Endothelial cell of umbilical vein (primary cell): ENCODE results near the gene CUL2. TPM values are rescaled to one million over a fixed set of nuclear protein-coding genes. Genes with fewer than 3 reads are reported as not detected.

Source experiments
- BruUV-seq: library from RNA; stranded (reverse); fragments of 400-500 nt; replicated peaks from 2 replicates; lab custom pipeline; 2021; lab: Mats Ljungman, UMichigan
- CTCF ChIA-PET: fragments of 300-600, 350-600 bp; sonication (Branson Sonifier 250); formaldehyde crosslinking; loops from one replicate; lab custom pipeline; 2021; ENCODE audit warnings: antibody characterized with exemption, inconsistent platforms; lab: Charles Lee
- POLR2A ChIA-PET: fragments of 300-600, 350-600 bp; sonication (Branson Sonifier 250); formaldehyde crosslinking; loops from one replicate; lab custom pipeline; 2021; ENCODE audit warnings: antibody characterized with exemption, inconsistent platforms; lab: Charles Lee
- DNase-seq: peaks from one replicate; pipeline ENCODE4 v3.0.0-alpha.2; 2011; ENCODE audit warnings: low read depth, low spot score
- FAIRE-seq: peaks from 2 replicates; lab custom pipeline; 2011; peaks lifted over from hg19 to GRCh38; lab: Jason Lieb, UNC
- H2AFZ ChIP-seq: 2 replicates; pipeline ENCODE4 v1.6.0; 2012; ENCODE audit warnings: low read depth, low read length, control low read depth, inconsistent platforms
- H3K27ac ChIP-seq: 2 replicates; pipeline ENCODE4 v1.5.1; 2011; ENCODE audit warnings: low read depth, mild to moderate bottlenecking, control low read depth, low read length, moderate library complexity; ENCODE audit not compliant: insufficient read depth
- H3K27me3 ChIP-seq, 2 experiments: 2 replicates each; pipeline versions ENCODE4 v1.6.0 to v1.6.1; 2011; ENCODE audit warnings: low read length in 2 of 2, mixed read lengths in 1 of 2; ENCODE audit not compliant: control insufficient read depth in 2 of 2, insufficient read depth in 2 of 2
- H3K36me3 ChIP-seq, 2 experiments: 2 replicates in 1 of 2; 3 replicates in 1 of 2; pipeline ENCODE4 v1.5.1; 2011; ENCODE audit warnings: low read length in 2 of 2, mild to moderate bottlenecking in 1 of 2, moderate library complexity in 1 of 2; ENCODE audit not compliant: control insufficient read depth in 2 of 2, insufficient read depth in 2 of 2; ENCODE audit errors: extremely low read depth in 1 of 2
- H3K4me1 ChIP-seq: 3 replicates; pipeline ENCODE4 v1.5.1; 2011; ENCODE audit warnings: mild to moderate bottlenecking, low read length; ENCODE audit not compliant: control insufficient read depth, insufficient read depth; ENCODE audit errors: extremely low read depth
- H3K4me2 ChIP-seq: 2 replicates; pipeline ENCODE4 v1.6.1; 2011; ENCODE audit warnings: low read length, control low read depth, mixed read lengths; ENCODE audit not compliant: insufficient read depth
- H3K4me3 ChIP-seq, 3 experiments: fragments of 200-600 bp in 1 of 3; sonication (generic), shearing (Covaris generic) in 1 of 3; replicated peaks in 1 of 3; 2 replicates each; pipeline ENCODE4 v1.5.1; 2011 to 2016; ENCODE audit warnings: control low read depth in 3 of 3, low read length in 3 of 3, mild to moderate bottlenecking in 2 of 3, inconsistent platforms in 1 of 3, low read depth in 1 of 3, moderate library complexity in 1 of 3; ENCODE audit not compliant: insufficient read depth in 1 of 3
- H3K79me2 ChIP-seq: 2 replicates; pipeline ENCODE4 v1.6.0; 2012; ENCODE audit warnings: low read length, inconsistent platforms; ENCODE audit not compliant: control insufficient read depth, insufficient read depth
- H3K9ac ChIP-seq: replicated peaks from 2 replicates; pipeline ENCODE3; 2011; ENCODE audit warnings: low read length, control low read depth; ENCODE audit not compliant: insufficient read depth; ENCODE audit errors: extremely low read depth
- H3K9me1 ChIP-seq: replicated peaks from 3 replicates; pipeline ENCODE4 v1.6.0; 2011; ENCODE audit warnings: mild to moderate bottlenecking, low read length; ENCODE audit not compliant: control insufficient read depth, insufficient read depth; ENCODE audit errors: extremely low read depth
- H3K9me3 ChIP-seq: replicated peaks from 2 replicates; pipeline ENCODE4 v1.5.1; 2012; ENCODE audit warnings: low read length, inconsistent platforms; ENCODE audit not compliant: control insufficient read depth, insufficient read depth
- H4K20me1 ChIP-seq: replicated peaks from 2 replicates; pipeline ENCODE3; 2011; ENCODE audit warnings: mild to moderate bottlenecking, low read length; ENCODE audit not compliant: control insufficient read depth, insufficient read depth; ENCODE audit errors: extremely low read depth
- CTCF ChIP-seq, 2 donors: IDR thresholded peaks; 1 replicate in 1 of 2; 2 replicates in 1 of 2; pipeline ENCODE4 v1.5.1; 2011; ENCODE audit warnings: low read length in 2 of 2, mild to moderate bottlenecking in 2 of 2, moderate library complexity in 2 of 2, control low read depth in 1 of 2, inconsistent platforms in 1 of 2, low read depth in 1 of 2; ENCODE audit not compliant: insufficient read depth in 1 of 2; ENCODE audit errors: extremely low read depth in 1 of 2
- EZH2 ChIP-seq: IDR thresholded peaks from 2 replicates; pipeline ENCODE4 v1.6.1; 2012; ENCODE audit warnings: borderline replicate concordance, low read depth, mild to moderate bottlenecking, moderate library complexity, low read length, inconsistent platforms; ENCODE audit not compliant: severe bottlenecking
- FOS ChIP-seq: IDR thresholded peaks from 2 replicates; pipeline ENCODE4 v1.6.1; 2011; ENCODE audit warnings: mild to moderate bottlenecking, low read length, moderate library complexity, borderline replicate concordance; ENCODE audit not compliant: insufficient read depth
- GATA2 ChIP-seq: IDR thresholded peaks from 2 replicates; pipeline ENCODE4 v1.7.0; 2011; ENCODE audit warnings: low read depth, mild to moderate bottlenecking, moderate library complexity, mixed read lengths, low read length; ENCODE audit not compliant: insufficient read length, insufficient read depth
- JUN ChIP-seq: IDR thresholded peaks from 2 replicates; pipeline ENCODE4 v1.6.1; 2011; ENCODE audit warnings: borderline replicate concordance, low read depth; ENCODE audit not compliant: insufficient read length, insufficient read depth
- MYC ChIP-seq: IDR thresholded peaks from one replicate; pipeline ENCODE4 v1.6.1; 2011; ENCODE audit warnings: mild to moderate bottlenecking, low read depth, low read length
- POLR2A ChIP-seq: IDR thresholded peaks from 2 replicates; pipeline ENCODE4 v1.6.1; 2012; ENCODE audit warnings: low read depth, mild to moderate bottlenecking, control low read depth, low read length
- POLR2AphosphoS5 ChIP-seq: IDR thresholded peaks from 2 replicates; pipeline ENCODE4 v1.6.1; 2012; ENCODE audit warnings: low read depth, mild to moderate bottlenecking, control low read depth, low read length, moderate library complexity; ENCODE audit not compliant: insufficient read depth
- dilution Hi-C: fragments of 300-500 bp; cut with MboI; formaldehyde crosslinking; loops from one replicate; pipeline ENCODE4 v1.15.0; 2019; ENCODE audit warnings: low sequenced_read_pairs; ENCODE audit not compliant: extremely low pct_ligation_motif_present
- intact Hi-C: fragments of 100-400 bp; cut with micrococcal nuclease; formaldehyde crosslinking; loops from one replicate; pipeline ENCODE4 v1.10.0; 2022
- polyA plus RNA-seq, 4 experiments: library from polyadenylated mRNA; depleted of rRNA in 3 of 4; stranded (reverse) in 3 of 4; unstranded in 1 of 4; fragments of >200 nt; gene quantifications; 2 replicates each; pipeline versions ENCODE4 v1.2.1 to v1.2.3, GENCODE V29; 2011 to 2012; ENCODE audit warnings: missing spikeins in 1 of 4
- total RNA-seq: library from RNA; stranded (reverse); gene quantifications from 2 replicates; pipeline ENCODE4 v1.2.3, GENCODE V29; 2021
- TF ChIP-seq, protein P1 (sequence below): IDR thresholded peaks from 2 replicates; pipeline ENCODE4 v1.6.1; 2011; ENCODE audit not compliant: insufficient read depth, insufficient read length

The CUL2 gene
- total and polyA plus RNA-seq, 2 donors (not counting 3 experiments of a cell fraction or from before 2014, with no cell fraction given), result 11.6 to 45.3 TPM

DNA sequence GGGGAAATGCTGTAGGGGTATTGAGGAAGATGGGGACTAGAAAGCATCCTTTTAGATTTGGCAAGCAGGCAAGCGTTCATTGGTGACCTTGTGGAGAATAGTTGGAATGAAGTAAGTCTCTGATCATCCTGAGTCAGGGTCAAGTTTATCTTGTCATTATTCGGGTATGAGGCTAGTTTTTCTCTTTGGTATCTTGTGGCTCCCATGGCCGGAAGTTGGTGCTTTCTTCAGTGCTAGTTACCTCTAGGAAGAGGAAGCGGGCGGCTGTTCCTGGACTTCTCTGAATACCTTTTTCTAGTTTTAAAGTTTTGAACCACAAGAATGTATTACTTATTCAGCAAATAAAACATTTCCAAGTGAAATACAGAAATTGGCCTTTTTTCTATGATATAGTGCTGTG is 45.7 kb upstream of the CUL2 start:
- Histone ChIP-seq H2AFZ (no peak overlapping the region), H3K4me1 (no peaks in the 10 kb centered on the region), H3K79me2 (peaks cover 2% of the 10 kb centered on the region), H3K36me3 (no peaks in the 10 kb centered on the region), H3K4me2 (no peak overlapping the region), H3K4me3 (no peak overlapping the region), H3K27ac (no peak overlapping the region), H4K20me1 (no peaks in the 10 kb centered on the region), H3K9me3 (no peaks in the 10 kb centered on the region), H3K9me1 (no peaks in the 10 kb centered on the region), H3K27me3 (no peaks in the 10 kb centered on the region), H3K9ac (no peak overlapping the region)
- no peak for DNase-seq
- FAIRE-seq, result no peak
- TF ChIP-seq CTCF (IDR thresholded peaks at IDR 0.05; ENCODE audit: extremely low read depth in 1 of 2, insufficient read depth in 1 of 2, low read depth in 1 of 2, low read length in 2 of 2), result no peak
- no peak for TF ChIP-seq GATA2
- TF ChIP-seq POLR2AphosphoS5, result no peak
- no peak for TF ChIP-seq JUN
- TF ChIP-seq FOS, result no peak
- TF ChIP-seq POLR2A, result no peak
- no peak for TF ChIP-seq EZH2
- TF ChIP-seq, protein P1, sequence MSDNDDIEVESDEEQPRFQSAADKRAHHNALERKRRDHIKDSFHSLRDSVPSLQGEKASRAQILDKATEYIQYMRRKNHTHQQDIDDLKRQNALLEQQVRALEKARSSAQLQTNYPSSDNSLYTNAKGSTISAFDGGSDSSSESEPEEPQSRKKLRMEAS, result no peak
- TF ChIP-seq MYC, result no peak
- dilution Hi-C loops (no loop called here), intact Hi-C loops (no loop called here)
- no TSS peak for BruUV-seq
- ChIA-PET CTCF (interaction anchor here (1.3 to 1.5 kb wide), 2 partner anchors 10 to 60 kb away, joined by 3 to 6 read pairs; partner anchors contain the start of gene CREM), POLR2A (no interaction called here)
